Type B pancreatic cell (in vitro differentiated cells): ENCODE measurements around the gene AHRR. TPM values are rescaled to one million over a fixed set of nuclear protein-coding genes. Genes with fewer than 3 reads are reported as not detected.

Experiments
- DNase-seq: peaks from one replicate; pipeline ENCODE4 v3.0.0; 2021; ENCODE audit warnings: mixed read lengths; ENCODE audit not compliant: unreplicated experiment; ENCODE audit errors: extremely low spot score
- H3K27ac Mint-ChIP-seq: 2 replicates; pipeline ENCODE4 v1.8.0; 2021; ENCODE audit warnings: mild to moderate bottlenecking, mixed read lengths
- H3K27me3 Mint-ChIP-seq: 2 replicates; pipeline ENCODE4 v1.8.0; 2021; ENCODE audit warnings: mixed read lengths
- H3K36me3 Mint-ChIP-seq: 2 replicates; pipeline ENCODE4 v1.8.0; 2021; ENCODE audit warnings: mixed read lengths
- H3K4me1 Mint-ChIP-seq: one replicate; pipeline ENCODE4 v1.8.0; 2021; ENCODE audit warnings: mixed read lengths; ENCODE audit not compliant: unreplicated experiment
- H3K4me3 Mint-ChIP-seq: 2 replicates; pipeline ENCODE4 v1.8.0; 2021; ENCODE audit warnings: mild to moderate bottlenecking, mixed read lengths
- H3K9me3 Mint-ChIP-seq: 2 replicates; pipeline ENCODE4 v1.8.0; 2021; ENCODE audit warnings: mixed read lengths
- CTCF ChIP-seq: fragments of 200-600 bp; sonication (generic); conservative IDR thresholded peaks from 2 replicates; pipeline ENCODE4 v1.5.0; 2021; ENCODE audit warnings: antibody characterized with exemption, mild to moderate bottlenecking
- total RNA-seq: library from RNA; stranded (reverse); gene quantifications from 2 replicates; pipeline ENCODE4 v1.2.1, GENCODE V29; 2021; ENCODE audit warnings: low replicate concordance

The AHRR gene
- total RNA-seq, 1 donor from 2014 or later: 13.4 TPM

DNA sequence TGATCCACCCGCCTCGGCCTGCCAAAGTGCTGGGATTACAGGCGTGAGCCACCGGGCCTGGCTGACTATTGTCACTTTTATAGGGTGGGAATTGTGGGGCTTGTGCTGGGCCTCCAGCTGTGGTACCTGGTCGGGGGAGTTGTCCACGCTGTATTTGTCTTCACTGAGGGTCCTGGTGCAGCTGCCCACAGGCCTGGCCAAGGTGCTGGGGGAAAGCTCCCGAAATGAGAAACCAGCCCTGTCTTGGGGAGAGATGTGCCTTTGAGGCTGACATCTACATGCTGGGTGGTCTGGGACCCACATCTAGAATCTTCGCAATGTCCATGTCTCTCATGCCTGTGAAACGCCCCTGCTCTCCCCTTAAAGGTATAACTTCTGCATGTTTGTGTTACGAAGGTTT is 124.1 kb downstream of the AHRR start:
- Mint-ChIP-seq H3K9me3 (no peaks in the 10 kb centered on the region), H3K4me1 (peaks cover 15% of the 10 kb centered on the region), H3K36me3 (peaks cover 23% of the 10 kb centered on the region), H3K4me3 (peak overlapping the region; percentile 50), H3K27me3 (no peaks in the 10 kb centered on the region), H3K27ac (peak overlapping the region; percentile 29)
- no peak for TF ChIP-seq CTCF
- no peak for DNase-seq

DNA sequence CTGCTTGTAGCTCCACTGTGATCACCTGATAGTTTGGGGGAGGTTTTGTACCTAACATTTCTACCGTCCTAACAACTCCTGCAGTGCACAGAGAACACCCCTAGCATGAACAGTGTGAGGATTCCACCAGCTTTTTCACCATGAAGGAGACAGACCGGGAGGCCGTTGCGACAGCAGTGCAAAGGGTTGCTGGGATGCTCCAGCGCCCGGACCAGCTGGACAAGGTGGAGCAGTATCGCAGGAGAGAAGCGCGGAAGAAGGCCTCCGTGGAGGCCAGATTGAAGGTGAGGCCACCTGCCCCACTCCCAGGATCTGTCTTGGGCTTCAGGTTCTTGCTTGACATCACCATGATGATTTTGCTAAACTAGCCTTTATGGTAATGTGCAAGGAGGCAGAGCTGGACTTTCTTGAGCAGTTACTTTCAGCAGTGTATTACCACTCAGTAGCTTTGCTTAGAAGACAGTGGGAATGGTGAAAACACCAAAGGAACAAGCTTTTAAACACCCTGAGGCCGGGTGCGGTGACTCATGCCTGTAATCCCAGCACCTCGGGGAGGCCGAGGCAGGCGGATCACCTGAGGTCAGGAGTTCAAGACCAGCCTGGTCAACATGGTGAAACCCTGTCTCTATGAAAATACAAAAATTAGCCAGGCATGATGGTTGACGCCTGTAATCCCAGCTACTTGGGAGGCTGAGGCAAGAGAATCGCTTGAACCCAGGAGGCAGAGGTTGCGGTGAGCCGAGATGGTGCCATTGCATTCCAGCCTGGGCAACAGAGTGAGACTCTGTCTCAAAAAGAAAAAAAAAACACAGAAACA is 124.8 kb downstream of the AHRR start:
- Mint-ChIP-seq H3K4me3 (peak overlapping the region; percentile 50), H3K27me3 (no peaks in the 10 kb centered on the region), H3K9me3 (no peaks in the 10 kb centered on the region), H3K27ac (peak overlapping the region; percentile 51), H3K4me1 (peaks cover 15% of the 10 kb centered on the region), H3K36me3 (peaks cover 29% of the 10 kb centered on the region)
- no peak for DNase-seq
- no peak for TF ChIP-seq CTCF

DNA sequence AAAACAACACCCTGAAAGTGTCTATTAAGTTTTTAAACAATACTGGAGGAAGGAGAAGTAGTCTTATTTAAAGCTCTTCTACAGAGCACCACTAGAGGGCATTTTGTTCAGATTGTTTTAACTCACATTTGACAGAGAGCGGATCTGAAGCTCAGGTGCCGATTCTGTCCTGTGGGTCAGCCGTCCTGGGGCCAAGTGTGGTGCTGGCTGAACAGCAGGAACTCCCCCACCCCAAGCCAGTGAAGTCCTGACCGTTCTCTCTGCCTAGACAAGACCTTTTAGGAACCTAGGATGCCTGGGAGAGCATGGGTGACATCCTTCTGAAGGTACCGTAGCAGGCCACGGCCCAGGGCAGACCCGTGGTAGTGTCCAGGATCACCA is 125.4 kb downstream of the AHRR start:
- DNase-seq: no peak
- H3K9me3 Mint-ChIP-seq: peaks cover 6% of the 10 kb centered on the region
- TF ChIP-seq CTCF: peak; percentile 78
- no peaks in the 10 kb centered on the region for H3K27me3 Mint-ChIP-seq
- peaks cover 15% of the 10 kb centered on the region for H3K4me1 Mint-ChIP-seq
- H3K4me3 Mint-ChIP-seq: no peak overlapping the region
- H3K27ac Mint-ChIP-seq: peak overlapping the region; percentile 51
- peaks cover 35% of the 10 kb centered on the region for H3K36me3 Mint-ChIP-seq

DNA sequence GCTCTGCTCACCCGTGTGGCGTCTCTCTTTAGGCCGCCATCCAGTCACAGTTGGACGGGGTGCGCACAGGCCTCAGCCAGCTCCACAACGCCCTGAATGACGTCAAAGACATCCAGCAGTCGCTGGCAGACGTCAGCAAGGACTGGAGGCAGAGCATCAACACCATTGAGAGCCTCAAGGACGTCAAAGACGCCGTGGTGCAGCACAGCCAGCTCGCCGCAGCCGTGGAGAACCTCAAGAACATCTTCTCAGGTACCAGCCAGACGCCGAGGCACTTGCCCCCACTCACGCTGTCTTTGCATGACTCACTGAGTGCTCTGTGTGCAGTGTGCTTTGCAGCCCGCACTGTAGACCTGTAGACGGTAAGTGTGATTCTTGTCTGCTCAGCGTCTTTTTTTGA is 126.0 kb downstream of the AHRR start:
- DNase-seq: no peak
- Mint-ChIP-seq H3K4me1 (peaks cover 15% of the 10 kb centered on the region), H3K4me3 (no peak overlapping the region), H3K27ac (no peak overlapping the region), H3K9me3 (peaks cover 12% of the 10 kb centered on the region), H3K27me3 (no peaks in the 10 kb centered on the region), H3K36me3 (peaks cover 41% of the 10 kb centered on the region)
- TF ChIP-seq CTCF: no peak

GRCh38 chr5:448061-448765 is 126.7 kb downstream of the AHRR start:
- Mint-ChIP-seq H3K27me3 (no peaks in the 10 kb centered on the region), H3K4me3 (no peak overlapping the region), H3K27ac (no peak overlapping the region), H3K9me3 (peaks cover 15% of the 10 kb centered on the region), H3K36me3 (peaks cover 48% of the 10 kb centered on the region), H3K4me1 (peaks cover 15% of the 10 kb centered on the region)
- no peak for TF ChIP-seq CTCF
- DNase-seq: no peak
